COLO668 (cell line): ENCODE results near the gene BCORL1.

Source experiments
- DNase-seq: peaks from one replicate; lab custom pipeline; 2025; ENCODE audit not compliant: unreplicated experiment; lab: John Stamatoyannopoulos, UW

Gene BCORL1

DNA sequence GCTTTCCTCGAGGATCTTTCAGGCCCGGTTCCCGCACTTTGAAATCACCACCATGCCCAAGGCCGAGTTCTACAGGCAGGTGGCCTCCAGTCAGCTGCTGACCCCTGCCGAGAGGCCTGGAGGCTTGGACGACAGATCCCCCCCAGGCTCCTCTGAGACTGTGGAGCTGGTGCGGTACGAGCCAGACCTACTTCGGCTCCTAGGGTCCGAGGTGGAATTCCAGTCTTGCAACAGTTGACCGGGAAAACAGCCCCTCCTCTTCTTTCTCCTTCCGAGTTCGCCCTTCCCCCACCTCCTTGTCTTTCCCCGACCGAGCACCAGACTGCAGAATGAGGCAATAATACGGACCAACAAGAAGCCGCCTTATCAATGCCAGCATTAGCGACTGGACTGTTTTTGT is 73.5 kb downstream of the BCORL1 start:
- DNase-seq = no peak

GRCh38 chrX:130057209-130057608 is 74.8 kb downstream of the BCORL1 start:
- no peak for DNase-seq

- DNase-seq = no peak
These were observed 76.2 kb downstream of the BCORL1 start for GRCh38 chrX:130058652-130059051.

GRCh38 chrX:130060122-130061069 is 78.0 kb downstream of the BCORL1 start:
- peak; percentile 80 for DNase-seq

GRCh38 chrX:130066975-130067615 is 84.7 kb downstream of the BCORL1 start:
- DNase-seq = no peak

DNA sequence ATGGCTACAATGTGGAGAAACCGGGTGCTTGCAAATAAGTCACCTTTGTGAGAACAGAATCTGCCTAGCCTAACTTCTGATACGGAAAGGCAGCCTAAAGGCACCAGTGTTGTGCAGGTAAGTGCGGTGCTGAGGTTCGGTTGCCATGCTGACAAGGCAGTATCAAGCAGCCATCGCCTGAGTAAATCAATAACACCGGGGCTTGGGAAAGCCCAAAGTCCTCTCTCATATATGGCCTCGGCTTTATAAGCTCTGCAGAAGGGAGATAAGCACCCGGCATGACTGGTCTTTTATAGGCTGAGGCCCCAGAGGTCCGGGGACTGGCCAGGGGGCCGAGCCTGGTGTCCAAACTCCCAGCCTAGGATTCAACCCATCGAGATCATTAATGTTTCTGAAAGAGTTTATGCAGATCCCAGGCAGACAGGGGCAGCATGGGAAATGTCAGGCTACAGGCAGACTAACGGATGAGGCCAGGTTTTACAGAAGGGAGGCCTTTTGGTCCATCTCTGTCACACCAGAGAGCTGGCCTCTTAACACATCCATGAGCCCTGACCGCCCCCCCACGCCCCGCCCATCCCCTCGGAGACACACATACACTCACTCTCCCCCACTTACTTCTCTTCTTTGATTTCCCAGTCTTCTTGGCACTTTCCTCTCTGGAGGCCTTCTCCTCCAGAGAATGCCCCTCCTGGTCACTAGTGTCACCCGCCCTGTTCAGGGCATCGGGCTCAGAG is 89.3 kb downstream of the BCORL1 start:
- no peak for DNase-seq

DNA sequence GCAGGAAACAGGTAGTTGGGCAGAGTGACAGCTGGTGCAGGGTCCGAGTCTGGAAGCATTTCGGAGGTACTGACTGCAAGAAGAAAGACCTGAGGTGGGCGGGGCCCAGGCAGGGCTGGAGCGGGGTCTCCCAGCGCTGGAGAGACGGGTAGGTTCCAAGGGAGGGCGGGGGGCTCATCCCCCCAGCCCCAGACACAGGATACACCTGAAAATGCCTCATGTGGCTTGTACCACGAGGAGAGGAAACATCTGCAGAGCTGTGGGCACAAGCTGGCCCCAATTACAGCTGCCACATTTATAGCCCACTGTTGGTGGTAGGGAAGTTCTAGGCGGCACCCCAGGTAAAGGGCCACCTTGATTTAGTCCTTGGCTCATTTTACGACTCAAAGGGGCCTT is 89.9 kb downstream of the BCORL1 start:
- no peak for DNase-seq

DNA sequence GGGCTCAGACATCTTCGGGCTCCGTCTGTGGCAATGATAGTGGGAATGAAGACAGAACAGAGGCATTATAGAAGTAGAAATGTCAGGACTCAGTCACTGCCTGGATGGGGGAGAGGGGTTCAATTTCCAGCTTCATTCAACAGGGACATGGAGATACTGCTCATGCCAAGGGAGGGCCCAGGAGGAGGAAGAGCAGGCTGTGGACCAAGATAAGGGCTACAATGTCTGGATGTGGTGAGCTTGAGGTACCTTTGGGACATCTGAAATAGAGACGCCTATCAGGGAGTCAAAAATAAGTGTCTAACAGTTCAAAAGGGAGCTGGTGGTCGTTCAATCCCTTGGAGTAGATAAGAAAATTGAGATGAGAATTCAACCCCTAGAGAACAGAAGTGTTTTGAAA is 93.3 kb downstream of the BCORL1 start:
- no peak for DNase-seq

DNA sequence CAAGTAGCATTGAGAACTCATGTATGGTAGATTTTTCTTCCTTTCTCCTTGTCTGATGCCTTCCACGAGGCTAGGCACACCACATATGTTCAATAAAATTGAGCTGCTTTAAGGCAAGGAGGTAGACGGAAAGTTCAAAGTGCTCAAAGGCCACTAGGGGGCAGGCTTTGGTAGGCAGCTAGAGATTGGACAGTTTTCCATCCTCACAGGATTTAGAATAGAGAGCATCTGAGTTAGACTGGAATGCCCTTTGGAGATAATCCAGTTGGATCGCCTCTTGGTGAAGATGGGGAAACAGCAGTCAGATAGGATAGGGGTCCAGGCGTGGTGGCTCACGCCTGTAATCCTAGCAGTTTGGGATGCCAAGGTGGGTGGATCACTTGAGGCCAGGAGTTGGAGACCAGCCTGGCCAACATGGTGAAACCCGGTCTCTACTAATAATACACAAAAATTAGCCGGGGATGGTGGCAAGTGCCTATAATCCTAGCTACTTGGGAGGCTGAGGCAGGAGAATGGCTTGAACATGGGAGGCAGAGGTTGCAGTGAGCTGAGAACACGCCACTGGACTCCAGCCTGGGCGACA is 97.5 kb downstream of the BCORL1 start:
- peak; percentile 49 for DNase-seq

GRCh38 chrX:130080791-130081367 is 98.4 kb downstream of the BCORL1 start:
- no peak for DNase-seq

DNA sequence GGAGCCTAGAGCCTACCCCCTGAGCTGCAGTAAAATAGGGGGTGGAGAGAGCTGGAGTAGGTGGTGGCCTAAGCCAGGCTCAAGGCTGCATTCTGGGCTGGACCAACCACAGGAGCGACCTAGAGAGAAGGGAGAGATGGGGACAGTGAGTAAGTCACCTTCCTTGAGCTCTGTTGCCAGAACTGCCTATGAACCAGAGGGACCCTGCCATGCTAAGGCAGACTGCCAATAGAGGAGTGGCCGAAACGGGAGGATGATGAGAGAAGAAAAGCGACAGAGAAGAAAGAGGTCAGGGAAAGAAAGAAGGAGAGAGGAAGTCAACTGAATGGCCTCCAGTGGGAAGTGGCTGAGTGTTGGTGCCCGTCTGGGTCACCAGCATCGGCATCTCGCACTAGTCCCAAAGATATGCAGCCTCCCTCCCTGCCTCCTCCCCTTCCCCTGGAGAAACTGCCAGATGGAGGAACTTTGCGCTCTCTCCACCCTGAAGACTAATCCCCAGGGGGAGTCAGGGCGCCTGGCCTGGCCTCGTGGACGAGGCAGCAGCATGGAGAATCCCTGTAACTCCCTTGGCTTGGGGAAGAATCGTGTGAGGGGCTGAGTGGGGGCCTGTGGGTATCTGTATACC is 99.1 kb downstream of the BCORL1 start:
- no peak for DNase-seq

GRCh38 chrX:130082244-130083106 is 100.0 kb downstream of the BCORL1 start:
- no peak for DNase-seq

- DNase-seq = no peak
These were observed 100.7 kb downstream of the BCORL1 start for GRCh38 chrX:130083107-130083490.

DNA sequence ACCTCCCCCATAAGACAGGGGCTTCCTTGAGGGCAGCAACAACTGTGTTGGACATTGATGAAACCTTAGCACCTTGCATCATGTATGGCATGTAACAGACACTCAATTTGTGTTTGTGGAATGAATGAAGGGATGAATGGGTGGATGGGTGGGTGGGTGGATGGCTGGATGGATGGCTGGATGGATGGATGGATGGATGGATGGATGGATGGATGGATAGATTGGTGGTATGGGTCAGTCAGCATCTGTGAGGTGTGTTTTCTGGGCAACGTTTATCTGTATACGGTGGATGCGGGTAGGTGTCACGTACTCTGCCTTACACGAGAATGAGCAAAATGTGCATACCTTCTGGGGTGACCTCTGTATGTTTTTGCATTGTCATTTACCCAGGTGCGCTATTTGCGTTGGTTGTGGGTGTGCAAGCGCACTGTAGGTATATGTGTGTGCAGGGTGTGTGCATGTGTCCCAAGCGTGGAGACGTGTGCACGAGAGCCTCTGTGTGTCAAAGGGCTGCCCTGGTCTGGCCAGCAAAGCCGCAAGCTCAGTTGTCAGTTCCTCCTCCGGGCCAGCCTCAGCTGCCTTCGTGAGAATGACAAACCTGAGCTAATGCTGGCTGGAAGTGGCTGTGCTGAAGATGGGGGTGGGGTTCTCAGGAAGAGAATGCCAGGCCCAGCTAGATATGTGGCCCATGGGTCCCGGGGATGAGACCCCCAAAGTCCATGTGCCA is 101.4 kb downstream of the BCORL1 start:
- DNase-seq = no peak

DNA sequence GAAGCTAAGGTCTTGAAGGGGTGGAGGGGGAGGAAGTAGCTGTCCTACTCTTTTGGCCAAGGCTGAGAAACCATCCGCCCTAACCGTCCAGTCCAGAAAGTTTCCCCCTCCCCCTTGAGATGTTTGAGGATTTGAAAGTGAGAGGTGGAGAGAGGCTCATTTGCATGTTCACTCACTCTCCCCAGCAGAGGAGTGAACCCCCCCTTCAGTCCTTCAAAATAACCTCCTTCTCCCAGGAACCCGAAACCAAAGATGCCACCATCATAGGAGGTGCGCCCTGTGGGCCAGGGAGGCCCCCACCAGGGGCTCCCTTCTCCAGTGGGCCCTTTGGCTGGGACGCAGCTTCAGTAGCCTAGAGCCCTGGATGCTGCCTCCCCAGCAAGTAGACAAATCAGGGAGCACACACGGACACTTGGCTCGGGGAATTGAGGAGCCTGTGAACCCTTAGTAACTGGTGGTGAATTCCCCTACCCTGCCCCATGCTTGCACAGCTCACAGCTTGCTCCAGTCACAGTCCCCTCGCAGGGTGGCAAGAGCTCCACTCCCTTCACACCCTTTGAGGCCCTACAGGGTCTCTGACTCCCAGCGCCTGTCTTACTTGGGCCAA is 102.3 kb downstream of the BCORL1 start:
- no peak for DNase-seq

DNA sequence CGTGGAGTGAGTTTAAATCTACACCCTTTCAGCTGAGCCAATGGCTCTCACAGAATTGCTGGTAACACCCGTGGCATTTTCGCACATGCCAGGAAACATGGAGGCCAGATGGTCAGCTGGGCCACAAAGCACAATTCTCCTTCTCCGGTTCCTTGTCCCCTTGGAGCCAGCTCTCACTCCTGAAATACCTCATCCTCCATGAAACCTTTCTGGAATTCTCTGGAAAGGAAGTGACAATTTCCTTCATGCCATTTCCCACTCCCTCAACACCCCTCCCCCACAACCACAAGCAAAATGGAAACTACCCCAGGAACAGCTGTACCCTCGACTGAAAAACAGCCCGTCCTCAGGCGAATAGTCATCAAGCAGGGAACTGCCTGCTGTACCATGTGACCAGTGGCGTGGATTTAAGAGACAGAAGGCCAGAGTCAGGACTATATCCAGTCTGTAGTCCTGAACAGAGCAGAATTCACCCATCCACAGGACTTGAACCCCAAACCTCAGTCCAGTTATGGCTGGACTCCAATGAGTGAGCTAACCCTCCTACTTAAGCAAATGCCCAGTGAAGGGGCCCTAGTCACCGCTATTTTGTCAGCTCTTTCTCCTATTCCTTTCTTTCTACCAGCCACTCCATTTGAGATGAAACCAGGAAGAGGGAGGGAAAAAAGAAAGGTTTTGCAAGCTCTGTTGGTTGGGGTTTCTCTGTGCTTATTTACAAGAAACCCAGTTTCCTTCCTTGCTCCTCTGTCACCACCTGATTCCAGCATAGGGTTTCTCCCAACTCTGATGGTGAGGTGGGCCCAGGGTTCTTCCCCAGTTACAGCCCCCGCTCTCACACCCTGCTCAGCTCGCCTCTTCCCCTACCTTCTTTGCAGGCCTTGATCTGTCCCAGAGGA is 103.4 kb downstream of the BCORL1 start:
- no peak for DNase-seq

DNA sequence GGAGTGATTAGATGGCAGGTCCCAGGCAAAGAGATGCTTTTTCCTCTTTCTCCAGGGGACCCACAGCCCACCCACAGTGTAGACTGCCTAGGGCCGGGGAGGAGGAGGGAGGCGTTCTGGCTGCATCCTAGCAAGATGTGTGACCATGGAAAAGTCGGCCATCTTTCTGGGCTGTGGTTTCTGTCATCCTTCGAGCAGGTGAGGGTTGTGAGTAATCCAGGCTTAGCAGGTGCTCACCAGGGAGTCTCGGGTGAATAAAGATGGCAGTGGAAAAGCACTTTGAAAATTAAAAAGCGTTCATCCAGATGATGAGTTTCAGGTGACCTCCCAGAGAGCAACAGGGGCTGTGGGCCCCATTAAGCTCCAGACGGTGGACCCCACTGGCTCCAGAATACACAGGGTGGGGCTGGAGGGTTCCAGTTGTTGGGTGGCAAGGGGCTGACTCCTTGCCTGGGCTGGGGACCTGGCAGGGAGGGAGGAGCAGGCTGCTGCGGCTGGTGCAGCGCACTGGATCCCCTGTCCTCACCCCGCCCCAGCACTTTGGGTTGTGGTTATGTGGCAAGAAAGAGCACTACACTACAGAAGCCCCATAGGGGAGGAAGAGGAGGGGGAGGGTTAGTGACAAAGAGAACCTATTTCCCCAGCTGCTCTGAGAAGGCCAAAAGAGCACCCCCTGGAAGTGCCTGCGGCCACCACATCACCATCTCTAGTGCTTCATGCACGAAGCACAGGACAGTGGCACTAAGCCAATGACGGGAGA is 104.2 kb downstream of the BCORL1 start:
- peak; percentile 27 for DNase-seq
